IPS-18c (cell line): ENCODE measurements around the gene PCNX3.
A peak's percentile ranks its signal among the peaks of the same experiment; 100 is the strongest.
"Not testable (repeated sequence)": the region's sequence is repeated elsewhere in the genome, so short reads cannot be mapped to it uniquely, and the experiment has no call there.

Experiments used
- H3K4me3 ChIP-seq: 2 replicates; pipeline ENCODE4 v1.7.0; 2013; ENCODE audit warnings: low read depth, mild to moderate bottlenecking, low read length, moderate library complexity; ENCODE audit not compliant: insufficient read depth
- H3K9me3 ChIP-seq: one replicate; pipeline ENCODE4 v1.6.1; 2013; ENCODE audit warnings: mild to moderate bottlenecking, low read length, moderate library complexity; ENCODE audit not compliant: control insufficient read depth, insufficient read depth

Gene PCNX3

GRCh38 chr11:65625628-65626342 is 10.2 kb downstream of the PCNX3 start:
- H3K9me3 ChIP-seq, result no peaks in the 10 kb centered on the region
- H3K4me3 ChIP-seq, result no peak overlapping the region

- Histone ChIP-seq H3K9me3 (no peaks in the 10 kb centered on the region), H3K4me3 (no peak overlapping the region)
These were observed 11.6 kb downstream of the PCNX3 start for GRCh38 chr11:65627202-65627601.

- Histone ChIP-seq H3K4me3 (no peak overlapping the region), H3K9me3 (no peaks in the 10 kb centered on the region)
These were observed 14.0 kb downstream of the PCNX3 start for GRCh38 chr11:65629579-65629978.

- Histone ChIP-seq H3K4me3 (no peak overlapping the region), H3K9me3 (no peaks in the 10 kb centered on the region)
These were observed 14.6 kb downstream of the PCNX3 start for GRCh38 chr11:65630215-65630614.

- H3K9me3 ChIP-seq, result no peaks in the 10 kb centered on the region
- H3K4me3 ChIP-seq, result no peak overlapping the region
These were observed 18.0 kb downstream of the PCNX3 start for GRCh38 chr11:65633390-65634108.

GRCh38 chr11:65634109-65634436 is 18.5 kb downstream of the PCNX3 start:
- H3K4me3 ChIP-seq, result no peak overlapping the region
- no peaks in the 10 kb centered on the region for H3K9me3 ChIP-seq

- H3K4me3 ChIP-seq, result no peak overlapping the region
- H3K9me3 ChIP-seq, result no peaks in the 10 kb centered on the region
These were observed 18.9 kb downstream of the PCNX3 start for GRCh38 chr11:65634440-65634839.

- Histone ChIP-seq H3K4me3 (no peak overlapping the region), H3K9me3 (no peaks in the 10 kb centered on the region)
These were observed 19.5 kb downstream of the PCNX3 start for GRCh38 chr11:65634905-65635731.

- no peak overlapping the region; the same call in 1 of the 2 replicates for H3K4me3 ChIP-seq
These were observed 20.8 kb downstream of the PCNX3 start for GRCh38 chr11:65636108-65637031.

GRCh38 chr11:65637032-65637557 is 21.5 kb downstream of the PCNX3 start:
- Histone ChIP-seq H3K9me3 (no peaks in the 10 kb centered on the region), H3K4me3 (peak overlapping the region; percentile 16)

More at GRCh38 chr11:65636108-65637031, 20.8 kb downstream of the PCNX3 start:
- H3K9me3 ChIP-seq, result no peaks in the 10 kb centered on the region

- Histone ChIP-seq H3K4me3 (peak within 1 kb of the TSS; percentile 73), H3K9me3 (no peaks in the 10 kb centered on the region)
These were observed 22.3 kb downstream of the PCNX3 start, which contains the start of gene SIPA1 for GRCh38 chr11:65637794-65638419. Gene SIPA1, plus strand, starts transcription at chr11:65638101. Its CDS starts 2,821 bp downstream, at chr11:65640922.

- H3K4me3 ChIP-seq, H3K9me3 ChIP-seq: not testable (repeated sequence)
These were observed 23.6 kb downstream of the PCNX3 start for GRCh38 chr11:65639228-65639597.

GRCh38 chr11:65639623-65640482 is 24.3 kb downstream of the PCNX3 start:
- H3K9me3 ChIP-seq, result no peaks in the 10 kb centered on the region
- H3K4me3 ChIP-seq, result no peak overlapping the region

GRCh38 chr11:65640483-65641296 is 25.1 kb downstream of the PCNX3 start:
- H3K4me3 ChIP-seq, result no peak overlapping the region
- H3K9me3 ChIP-seq, result no peaks in the 10 kb centered on the region
